ENCODE results near the gene CCND1.
A peak's percentile ranks its signal among the peaks of the same experiment; 100 is the strongest.
"Not testable (repeated sequence)": the region's sequence is repeated elsewhere in the genome, so short reads cannot be mapped to it uniquely, and the experiment has no call there.

CCND1 gene

GRCh38 chr11:69691463-69691862 is 50.5 kb downstream of the CCND1 start:
- TF ChIP-seq, protein P1, sequence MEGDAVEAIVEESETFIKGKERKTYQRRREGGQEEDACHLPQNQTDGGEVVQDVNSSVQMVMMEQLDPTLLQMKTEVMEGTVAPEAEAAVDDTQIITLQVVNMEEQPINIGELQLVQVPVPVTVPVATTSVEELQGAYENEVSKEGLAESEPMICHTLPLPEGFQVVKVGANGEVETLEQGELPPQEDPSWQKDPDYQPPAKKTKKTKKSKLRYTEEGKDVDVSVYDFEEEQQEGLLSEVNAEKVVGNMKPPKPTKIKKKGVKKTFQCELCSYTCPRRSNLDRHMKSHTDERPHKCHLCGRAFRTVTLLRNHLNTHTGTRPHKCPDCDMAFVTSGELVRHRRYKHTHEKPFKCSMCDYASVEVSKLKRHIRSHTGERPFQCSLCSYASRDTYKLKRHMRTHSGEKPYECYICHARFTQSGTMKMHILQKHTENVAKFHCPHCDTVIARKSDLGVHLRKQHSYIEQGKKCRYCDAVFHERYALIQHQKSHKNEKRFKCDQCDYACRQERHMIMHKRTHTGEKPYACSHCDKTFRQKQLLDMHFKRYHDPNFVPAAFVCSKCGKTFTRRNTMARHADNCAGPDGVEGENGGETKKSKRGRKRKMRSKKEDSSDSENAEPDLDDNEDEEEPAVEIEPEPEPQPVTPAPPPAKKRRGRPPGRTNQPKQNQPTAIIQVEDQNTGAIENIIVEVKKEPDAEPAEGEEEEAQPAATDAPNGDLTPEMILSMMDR (IDR thresholded peaks at IDR 0.05; ENCODE audit: low read depth, low read length): no peak
- DNase-seq (ENCODE audit: extremely low read depth, low read depth): peak; percentile 19

DNA sequence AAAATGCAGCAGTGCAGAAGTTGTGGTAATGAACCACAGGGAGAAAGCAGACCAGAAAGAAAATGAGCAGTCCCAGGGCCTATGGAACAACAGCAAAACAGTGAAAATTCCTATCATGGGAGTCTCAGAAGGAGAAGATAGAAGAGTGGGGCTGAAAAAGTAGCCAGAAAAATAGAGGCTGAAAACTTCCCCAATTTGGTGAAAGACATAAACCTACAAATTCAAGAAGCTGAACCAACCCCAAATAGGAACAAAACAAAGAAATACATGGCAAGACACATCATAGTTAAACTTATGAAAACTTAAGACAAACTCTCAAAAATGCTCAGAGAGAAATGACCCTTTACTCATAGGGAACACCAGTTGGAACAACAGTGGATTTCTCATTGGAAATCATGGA is 51.5 kb downstream of the CCND1 start:
- TF ChIP-seq, protein P1 (IDR thresholded peaks at IDR 0.05; ENCODE audit: low read depth, low read length): no peak
- DNase-seq (ENCODE audit: extremely low read depth, low read depth): no peak

DNA sequence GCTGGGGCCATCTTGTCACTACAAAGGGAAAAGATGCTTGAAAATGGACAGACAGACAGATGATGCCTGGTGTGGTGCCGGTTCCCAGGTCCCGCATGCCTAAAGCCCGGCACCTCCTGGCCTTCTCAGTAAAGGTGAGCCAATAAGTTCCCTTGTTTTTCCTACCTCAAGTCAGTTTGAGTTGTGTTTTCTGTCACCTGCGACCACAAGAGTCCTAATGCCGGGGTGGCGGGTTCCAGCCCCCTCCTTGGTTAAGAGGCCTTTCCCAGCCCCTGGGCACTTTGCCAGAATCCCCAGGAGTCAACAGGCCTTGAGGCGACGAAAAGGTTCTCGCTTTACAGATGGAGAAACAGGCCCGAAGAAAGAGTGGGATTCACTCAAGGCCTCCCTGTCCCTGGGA is 53.8 kb downstream of the CCND1 start:
- DNase-seq (ENCODE audit: extremely low read depth, low read depth): no peak
- TF ChIP-seq, protein P1 (IDR thresholded peaks at IDR 0.05; ENCODE audit: low read depth, low read length): no peak

- no peak for DNase-seq (ENCODE audit: extremely low read depth, low read depth)
- TF ChIP-seq, protein P1 (IDR thresholded peaks at IDR 0.05; ENCODE audit: low read depth, low read length): no peak
Observed at GRCh38 chr11:69695581-69695980, 54.6 kb downstream of the CCND1 start.

DNA sequence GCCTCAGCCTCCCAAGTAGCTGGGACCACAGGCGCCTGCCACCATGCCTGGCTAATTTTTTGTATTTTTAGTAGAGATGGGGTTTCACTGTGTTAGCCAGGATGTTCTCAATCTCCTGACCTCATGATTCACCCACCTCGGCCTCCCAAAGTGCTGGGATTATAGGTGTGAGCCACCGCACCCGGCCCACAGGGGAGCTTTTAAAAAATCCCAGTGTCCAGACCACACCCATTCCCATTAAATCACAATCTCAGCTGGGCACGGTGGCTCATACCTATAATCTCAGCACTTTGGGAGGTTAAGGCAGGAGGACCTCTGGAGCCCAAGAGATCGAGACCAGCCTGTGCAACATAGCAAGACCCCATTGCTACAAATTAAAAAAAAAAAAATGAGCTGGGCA is 55.0 kb downstream of the CCND1 start:
- DNase-seq (ENCODE audit: extremely low read depth, low read depth): not testable (repeated sequence)

DNA sequence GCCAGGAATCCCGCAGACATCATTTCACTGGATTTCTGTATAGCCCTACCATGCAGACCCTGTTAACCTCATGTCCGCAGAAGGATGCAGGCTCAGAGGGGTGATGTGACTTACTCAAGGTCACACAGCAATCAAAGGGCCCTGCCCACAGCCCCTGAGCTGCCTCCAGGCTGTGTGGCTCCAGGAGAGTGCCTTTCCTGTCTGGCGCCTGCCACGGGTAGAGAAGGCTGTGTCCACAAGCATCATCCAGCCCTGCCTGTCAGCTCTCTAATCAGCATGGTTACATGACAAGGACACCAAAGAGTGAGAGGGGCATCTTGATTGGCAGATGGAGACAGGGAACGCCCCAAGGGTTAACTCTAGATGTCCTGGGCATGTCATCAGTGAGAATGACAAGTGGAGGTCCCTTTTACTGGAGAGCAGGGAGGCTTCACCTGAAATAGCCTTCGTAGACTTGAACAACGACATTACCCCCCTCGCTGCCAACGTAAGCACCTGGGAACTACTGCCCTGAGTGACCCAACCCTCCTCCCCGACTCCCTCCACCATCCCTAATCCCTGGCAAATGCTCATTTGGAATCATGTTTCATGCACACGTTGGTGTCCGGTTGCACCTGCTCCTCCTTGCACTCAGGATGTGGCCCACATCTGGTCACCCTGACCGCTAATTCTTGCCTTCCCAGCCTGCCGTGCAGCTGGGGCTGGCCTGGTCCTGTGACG is 56.0 kb downstream of the CCND1 start:
- DNase-seq (ENCODE audit: extremely low read depth, low read depth): no peak
- TF ChIP-seq, protein P1 (IDR thresholded peaks at IDR 0.05; ENCODE audit: low read depth, low read length): no peak

DNA sequence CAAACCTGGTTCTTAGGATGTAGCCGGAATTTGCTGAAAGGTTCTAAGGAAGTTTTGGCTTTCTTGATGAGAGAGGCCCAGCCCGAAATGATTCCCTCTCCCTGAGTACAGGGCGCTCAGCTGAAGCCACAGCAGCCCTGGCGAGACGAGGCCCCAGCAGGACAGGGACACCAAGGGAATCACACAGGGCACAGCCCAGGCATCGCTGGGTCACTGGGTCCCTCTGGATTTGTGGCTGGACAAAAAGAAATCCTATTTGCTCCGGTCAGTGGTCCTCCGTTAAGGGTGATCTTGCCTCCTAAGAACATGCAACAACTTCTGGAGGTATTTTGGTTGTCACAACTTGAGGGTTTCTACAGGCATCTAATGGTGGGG is 56.5 kb downstream of the CCND1 start:
- TF ChIP-seq, protein P1 (IDR thresholded peaks at IDR 0.05; ENCODE audit: low read depth, low read length): no peak
- no peak for DNase-seq (ENCODE audit: extremely low read depth, low read depth)

DNA sequence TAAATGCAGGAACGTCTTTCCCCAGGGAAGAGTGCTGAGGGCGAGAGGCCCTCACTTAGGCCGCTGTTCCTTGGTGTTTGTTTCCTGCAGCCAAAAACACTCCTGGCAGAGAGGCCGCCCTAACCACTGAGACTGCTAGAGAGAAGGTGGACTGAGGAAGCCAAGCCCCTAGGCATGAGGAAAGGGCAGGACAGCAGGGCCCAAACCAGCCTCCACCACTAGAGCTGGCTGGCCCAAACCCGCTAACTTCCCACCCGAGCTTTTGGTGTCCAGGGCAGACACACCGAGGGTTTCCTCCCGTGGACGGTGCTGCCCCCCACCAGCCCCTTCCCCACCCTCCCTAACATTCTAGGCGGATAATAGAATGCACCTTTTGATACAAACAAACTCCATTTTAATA is 56.9 kb downstream of the CCND1 start:
- DNase-seq (ENCODE audit: extremely low read depth, low read depth): no peak
- TF ChIP-seq, protein P1 (IDR thresholded peaks at IDR 0.05; ENCODE audit: low read depth, low read length): no peak
